Neural cell (in vitro differentiated cells): Measurements from ENCODE around the gene ATP6V1G3. TPM values are rescaled to one million over a fixed set of nuclear protein-coding genes. Genes with fewer than 3 reads are reported as not detected.

Source experiments
- H2AFZ ChIP-seq: fragments of 200-600, 300-800 bp; sonication (generic), shearing (Covaris generic); 2 replicates; pipeline ENCODE4 v1.6.0; 2014; ENCODE audit warnings: low read depth, mild to moderate bottlenecking, antibody characterized with exemption, low read length, moderate library complexity
- H3F3A ChIP-seq: fragments of 200-600 bp; shearing (Covaris generic); 2 replicates; pipeline ENCODE4 v1.6.1; 2016; ENCODE audit warnings: mild to moderate bottlenecking, moderate library complexity, mixed read lengths, antibody characterized with exemption, low read length; ENCODE audit not compliant: insufficient read depth, poor library complexity, severe bottlenecking
- H3K27ac ChIP-seq: fragments of 200-600, 300-800 bp; sonication (generic), shearing (Covaris generic); 2 replicates; pipeline ENCODE4 v1.5.1; 2014; ENCODE audit warnings: mild to moderate bottlenecking, low read length, moderate library complexity
- H3K27me3 ChIP-seq: fragments of 300-800, 200-600 bp; sonication (generic), shearing (Covaris generic); 2 replicates; pipeline ENCODE4 v1.6.0; 2014; ENCODE audit warnings: mild to moderate bottlenecking, low read depth, low read length, moderate library complexity; ENCODE audit not compliant: insufficient read depth
- H3K36me3 ChIP-seq: fragments of 300-800, 200-600 bp; sonication (generic), shearing (Covaris generic); 2 replicates; pipeline ENCODE4 v1.5.1; 2014; ENCODE audit warnings: mild to moderate bottlenecking, antibody characterized with exemption, low read length, moderate library complexity; ENCODE audit not compliant: insufficient read depth
- H3K4me2 ChIP-seq: fragments of 300-800, 200-600 bp; sonication (generic), shearing (Covaris generic); 2 replicates; pipeline ENCODE4 v1.6.0; 2014; ENCODE audit warnings: mild to moderate bottlenecking, low read length
- H3K4me3 ChIP-seq: fragments of 300-800, 200-600 bp; sonication (generic), shearing (Covaris generic); 2 replicates; pipeline ENCODE4 v1.5.1; 2014; ENCODE audit warnings: mild to moderate bottlenecking, low read length, moderate library complexity
- H3K79me2 ChIP-seq: fragments of 200-600 bp; shearing (Covaris generic); replicated peaks from 2 replicates; pipeline ENCODE4 v1.6.0; 2014; ENCODE audit warnings: mild to moderate bottlenecking, low read length, moderate library complexity; ENCODE audit not compliant: insufficient read depth
- H3K9ac ChIP-seq: fragments of 300-800, 200-600 bp; sonication (generic), shearing (Covaris generic); 2 replicates; pipeline ENCODE4 v1.6.1; 2016; ENCODE audit warnings: mild to moderate bottlenecking, low read length, mixed read lengths
- H3K9me2 ChIP-seq: fragments of 200-600 bp; shearing (Covaris generic); 2 replicates; pipeline ENCODE4 v1.6.1; 2016; ENCODE audit warnings: mild to moderate bottlenecking, low read length, mixed read lengths; ENCODE audit not compliant: insufficient read depth
- H3K9me3 ChIP-seq: fragments of 200-600, 300-800 bp; sonication (generic), shearing (Covaris generic); 2 replicates; pipeline ENCODE4 v1.6.1; 2016; ENCODE audit warnings: mild to moderate bottlenecking, mixed run types, low read length, moderate library complexity, mixed read lengths
- H4K20me1 ChIP-seq: fragments of 200-600 bp; shearing (Covaris generic); 2 replicates; pipeline ENCODE4 v1.6.1; 2016; ENCODE audit warnings: mild to moderate bottlenecking, mixed run types; ENCODE audit not compliant: insufficient read depth
- EP300 ChIP-seq: fragments of 450-650 bp; conservative IDR thresholded peaks from 2 replicates; pipeline ENCODE4 v1.6.1; 2014; ENCODE audit warnings: antibody characterized with exemption, mild to moderate bottlenecking, moderate library complexity; ENCODE audit not compliant: poor library complexity, severe bottlenecking
- EZH2 ChIP-seq: fragments of 200-600, 300-800 bp; shearing (Covaris generic), sonication (generic); IDR thresholded peaks from 2 replicates; pipeline ENCODE4 v1.6.1; 2014; ENCODE audit warnings: antibody characterized with exemption, low read length, borderline replicate concordance, mild to moderate bottlenecking; ENCODE audit not compliant: insufficient read depth, poor library complexity, severe bottlenecking
- MXI1 ChIP-seq: fragments of 450-650 bp; conservative IDR thresholded peaks from 2 replicates; pipeline ENCODE4 v1.6.1; 2014; ENCODE audit warnings: antibody characterized with exemption, mild to moderate bottlenecking; ENCODE audit not compliant: poor library complexity, severe bottlenecking
- POLR2AphosphoS5 ChIP-seq: IDR thresholded peaks from 2 replicates; pipeline ENCODE4 v1.6.1; 2012
- RAD21 ChIP-seq: fragments of 450-650 bp; conservative IDR thresholded peaks from 2 replicates; pipeline ENCODE4 v1.6.1; 2014; ENCODE audit warnings: antibody characterized with exemption, mild to moderate bottlenecking, moderate library complexity
- SMC3 ChIP-seq: fragments of 450-650 bp; conservative IDR thresholded peaks from 2 replicates; pipeline ENCODE4 v1.6.1; 2014; ENCODE audit warnings: antibody characterized with exemption, mild to moderate bottlenecking, moderate library complexity; ENCODE audit not compliant: poor library complexity
- TAF1 ChIP-seq: IDR thresholded peaks from 2 replicates; pipeline ENCODE4 v1.6.1; 2012; ENCODE audit warnings: low read depth
- polyA plus RNA-seq: library from polyadenylated mRNA; depleted of rRNA; stranded (reverse); fragments of >200 nt; gene quantifications from 2 replicates; pipeline ENCODE4 v1.2.3, GENCODE V29; 2014
- TF ChIP-seq, protein P1 (sequence below): IDR thresholded peaks from 2 replicates; pipeline ENCODE4 v1.6.1; 2012; ENCODE audit warnings: borderline replicate concordance
- TF ChIP-seq, protein P2 (sequence below): fragments of 450-650 bp; IDR thresholded peaks from 2 replicates; pipeline ENCODE4 v1.5.1; 2014; ENCODE audit warnings: antibody characterized with exemption, mild to moderate bottlenecking, moderate library complexity; ENCODE audit not compliant: poor library complexity, severe bottlenecking

ATP6V1G3 gene
- polyA plus RNA-seq, 1 donor from 2014 or later = not detected

DNA sequence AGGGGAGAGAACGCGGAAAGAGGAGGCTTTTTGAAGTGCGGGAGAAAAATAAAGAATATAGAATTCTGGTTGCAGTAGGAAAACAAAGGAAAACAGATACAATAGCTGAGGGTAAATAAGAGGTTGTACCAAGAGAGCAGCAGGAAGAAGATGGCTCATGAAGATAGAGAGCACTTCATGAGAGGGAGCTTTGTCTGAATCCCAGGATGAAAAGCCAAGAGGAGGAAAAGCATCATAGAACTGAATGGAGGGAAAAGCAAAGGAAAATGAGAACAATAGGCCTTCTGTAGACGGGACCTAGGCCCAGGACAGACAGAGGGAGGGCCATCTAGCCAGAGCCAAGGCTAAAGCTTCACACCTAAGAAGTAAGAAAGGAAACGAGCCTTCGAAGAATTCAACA is 49.5 kb downstream of the ATP6V1G3 start:
- Histone ChIP-seq H3K79me2 (no peaks in the 10 kb centered on the region), H3K9me2 (no peaks in the 10 kb centered on the region), H3K9me3 (no peaks in the 10 kb centered on the region), H3K4me3 (no peak overlapping the region), H3K27ac (no peak overlapping the region), H3K36me3 (no peaks in the 10 kb centered on the region), H3K27me3 (no peaks in the 10 kb centered on the region), H4K20me1 (no peaks in the 10 kb centered on the region), H3K4me2 (no peak overlapping the region), H3F3A (no peaks in the 10 kb centered on the region), H3K9ac (no peak overlapping the region), H2AFZ (no peak overlapping the region)
- TF ChIP-seq MXI1 (no peak), TAF1 (no peak), EZH2 (no peak), RAD21 (no peak), SMC3 (no peak), POLR2AphosphoS5 (no peak), EP300 (no peak)
- TF ChIP-seq, protein P1, sequence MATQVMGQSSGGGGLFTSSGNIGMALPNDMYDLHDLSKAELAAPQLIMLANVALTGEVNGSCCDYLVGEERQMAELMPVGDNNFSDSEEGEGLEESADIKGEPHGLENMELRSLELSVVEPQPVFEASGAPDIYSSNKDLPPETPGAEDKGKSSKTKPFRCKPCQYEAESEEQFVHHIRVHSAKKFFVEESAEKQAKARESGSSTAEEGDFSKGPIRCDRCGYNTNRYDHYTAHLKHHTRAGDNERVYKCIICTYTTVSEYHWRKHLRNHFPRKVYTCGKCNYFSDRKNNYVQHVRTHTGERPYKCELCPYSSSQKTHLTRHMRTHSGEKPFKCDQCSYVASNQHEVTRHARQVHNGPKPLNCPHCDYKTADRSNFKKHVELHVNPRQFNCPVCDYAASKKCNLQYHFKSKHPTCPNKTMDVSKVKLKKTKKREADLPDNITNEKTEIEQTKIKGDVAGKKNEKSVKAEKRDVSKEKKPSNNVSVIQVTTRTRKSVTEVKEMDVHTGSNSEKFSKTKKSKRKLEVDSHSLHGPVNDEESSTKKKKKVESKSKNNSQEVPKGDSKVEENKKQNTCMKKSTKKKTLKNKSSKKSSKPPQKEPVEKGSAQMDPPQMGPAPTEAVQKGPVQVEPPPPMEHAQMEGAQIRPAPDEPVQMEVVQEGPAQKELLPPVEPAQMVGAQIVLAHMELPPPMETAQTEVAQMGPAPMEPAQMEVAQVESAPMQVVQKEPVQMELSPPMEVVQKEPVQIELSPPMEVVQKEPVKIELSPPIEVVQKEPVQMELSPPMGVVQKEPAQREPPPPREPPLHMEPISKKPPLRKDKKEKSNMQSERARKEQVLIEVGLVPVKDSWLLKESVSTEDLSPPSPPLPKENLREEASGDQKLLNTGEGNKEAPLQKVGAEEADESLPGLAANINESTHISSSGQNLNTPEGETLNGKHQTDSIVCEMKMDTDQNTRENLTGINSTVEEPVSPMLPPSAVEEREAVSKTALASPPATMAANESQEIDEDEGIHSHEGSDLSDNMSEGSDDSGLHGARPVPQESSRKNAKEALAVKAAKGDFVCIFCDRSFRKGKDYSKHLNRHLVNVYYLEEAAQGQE = no peak
- TF ChIP-seq, protein P2, sequence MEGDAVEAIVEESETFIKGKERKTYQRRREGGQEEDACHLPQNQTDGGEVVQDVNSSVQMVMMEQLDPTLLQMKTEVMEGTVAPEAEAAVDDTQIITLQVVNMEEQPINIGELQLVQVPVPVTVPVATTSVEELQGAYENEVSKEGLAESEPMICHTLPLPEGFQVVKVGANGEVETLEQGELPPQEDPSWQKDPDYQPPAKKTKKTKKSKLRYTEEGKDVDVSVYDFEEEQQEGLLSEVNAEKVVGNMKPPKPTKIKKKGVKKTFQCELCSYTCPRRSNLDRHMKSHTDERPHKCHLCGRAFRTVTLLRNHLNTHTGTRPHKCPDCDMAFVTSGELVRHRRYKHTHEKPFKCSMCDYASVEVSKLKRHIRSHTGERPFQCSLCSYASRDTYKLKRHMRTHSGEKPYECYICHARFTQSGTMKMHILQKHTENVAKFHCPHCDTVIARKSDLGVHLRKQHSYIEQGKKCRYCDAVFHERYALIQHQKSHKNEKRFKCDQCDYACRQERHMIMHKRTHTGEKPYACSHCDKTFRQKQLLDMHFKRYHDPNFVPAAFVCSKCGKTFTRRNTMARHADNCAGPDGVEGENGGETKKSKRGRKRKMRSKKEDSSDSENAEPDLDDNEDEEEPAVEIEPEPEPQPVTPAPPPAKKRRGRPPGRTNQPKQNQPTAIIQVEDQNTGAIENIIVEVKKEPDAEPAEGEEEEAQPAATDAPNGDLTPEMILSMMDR = no peak

DNA sequence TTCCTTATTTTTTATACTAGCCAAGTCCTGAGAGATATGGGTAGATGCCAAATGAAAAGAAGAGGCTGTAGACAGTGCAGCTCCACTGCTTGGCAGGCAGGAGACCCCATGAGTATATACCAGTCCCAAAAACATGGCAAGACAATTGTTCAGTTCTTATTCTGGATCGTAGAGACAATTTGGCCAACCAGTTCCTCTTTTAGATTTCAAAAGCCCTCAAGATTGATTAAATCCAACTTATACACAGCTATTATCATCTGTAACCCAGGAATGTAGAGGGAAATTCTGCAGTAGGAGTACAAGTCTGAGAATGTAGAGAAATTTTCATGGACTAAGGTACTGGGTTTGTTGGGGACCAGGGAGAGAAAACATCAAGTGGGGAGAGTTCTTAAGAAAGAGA is 50.3 kb downstream of the ATP6V1G3 start:
- Histone ChIP-seq H4K20me1 (no peaks in the 10 kb centered on the region), H3K4me2 (no peak overlapping the region), H3K27ac (no peak overlapping the region), H3K9me3 (no peaks in the 10 kb centered on the region), H3K79me2 (no peaks in the 10 kb centered on the region), H3K4me3 (no peak overlapping the region), H3K9me2 (no peaks in the 10 kb centered on the region), H3K27me3 (no peaks in the 10 kb centered on the region), H3K9ac (no peak overlapping the region), H3K36me3 (no peaks in the 10 kb centered on the region), H3F3A (no peaks in the 10 kb centered on the region), H2AFZ (no peak overlapping the region)
- TF ChIP-seq EP300 = no peak
- no peak for TF ChIP-seq EZH2
- TF ChIP-seq SMC3 = no peak
- TF ChIP-seq RAD21 = no peak
- TF ChIP-seq, protein P1 = no peak
- TF ChIP-seq, protein P2 = no peak
- TF ChIP-seq POLR2AphosphoS5 = no peak
- no peak for TF ChIP-seq MXI1
- no peak for TF ChIP-seq TAF1
